Loucy (cell line): ENCODE results near the gene CYP1B1.

Source experiments
- CTCF ChIP-seq: fragments of 200-600 bp; sonication (generic); conservative IDR thresholded peaks from 2 replicates; pipeline ENCODE4 v1.5.1; 2014; ENCODE audit warnings: mild to moderate bottlenecking, antibody characterized with exemption, low read length
- EZH2phosphoT487 ChIP-seq: fragments of 200-600 bp; IDR thresholded peaks from 2 replicates; pipeline ENCODE4 v1.6.1; 2018; ENCODE audit warnings: antibody characterized with exemption, mild to moderate bottlenecking, moderate library complexity, borderline replicate concordance

- TF ChIP-seq CTCF (no peak), EZH2phosphoT487 (no peak)
These were observed 58.1 kb downstream of the CYP1B1 start for GRCh38 chr2:38017836-38018235.
